PC-3 (cell line): Measurements from ENCODE around the gene THAP2. TPM values are rescaled to one million over a fixed set of nuclear protein-coding genes. Genes with fewer than 3 reads are reported as not detected.

ENCODE experiments used
- ATAC-seq: fragments of 200-7000 bp; cut with Tn5 transposase; 2 replicates; pipeline ENCODE4 v1.9.1; 2020; ENCODE audit warnings: mild to moderate bottlenecking, moderate library complexity
- BruUV-seq: library from RNA; stranded (reverse); fragments of 400-500 nt; replicated peaks from 2 replicates; lab custom pipeline; 2021; lab: Mats Ljungman, UMichigan
- CTCF ChIA-PET: fragments of 300-600 bp; sonication (Branson Sonifier 250); formaldehyde crosslinking; loops from one replicate; lab custom pipeline; 2022; ENCODE audit warnings: antibody characterized with exemption; lab: Charles Lee
- POLR2A ChIA-PET: fragments of 300-600 bp; sonication (Branson Sonifier 250); formaldehyde crosslinking; loops from one replicate; lab custom pipeline; 2022; ENCODE audit warnings: antibody characterized with exemption; ENCODE audit not compliant: unreplicated experiment; lab: Charles Lee
- DNase-seq: peaks from one replicate; pipeline ENCODE4 v3.0.0-alpha.2; 2015
- H2AFZ ChIP-seq: fragments of 300-600 bp; sonication (generic); 2 replicates; pipeline ENCODE4 v1.6.0; 2016; ENCODE audit warnings: antibody characterized with exemption, low read length
- H3F3A ChIP-seq: fragments of 300-600 bp; sonication (generic); one replicate; pipeline ENCODE4 v1.6.0; 2017; ENCODE audit warnings: antibody characterized with exemption, low read length, control low read depth, mild to moderate bottlenecking; ENCODE audit not compliant: unreplicated experiment
- H3K27ac ChIP-seq: fragments of 300-600 bp; sonication (generic); 2 replicates; pipeline ENCODE4 v1.5.1; 2016; ENCODE audit warnings: mild to moderate bottlenecking, low read length
- H3K27me3 ChIP-seq: fragments of 300-600 bp; sonication (generic); 2 replicates; pipeline ENCODE4 v1.6.1; 2016; ENCODE audit warnings: low read length, mixed read lengths
- H3K36me3 ChIP-seq: fragments of 300-600 bp; sonication (generic); 2 replicates; pipeline ENCODE4 v1.6.1; 2016; ENCODE audit warnings: low read depth, mixed run types, low read length, mixed read lengths
- H3K4me1 ChIP-seq: fragments of 300-600 bp; sonication (generic); 2 replicates; pipeline ENCODE4 v1.5.1; 2016; ENCODE audit warnings: low read length; ENCODE audit not compliant: insufficient read depth
- H3K4me2 ChIP-seq: fragments of 300-600 bp; sonication (generic); 2 replicates; pipeline ENCODE4 v1.6.0; 2016; ENCODE audit warnings: low read length
- H3K4me3 ChIP-seq: fragments of 300-600 bp; sonication (generic); 2 replicates; pipeline ENCODE4 v1.5.1; 2016; ENCODE audit warnings: mild to moderate bottlenecking, low read length, mixed read lengths
- H3K79me2 ChIP-seq: fragments of 300-600 bp; sonication (generic); 2 replicates; pipeline ENCODE4 v1.6.1; 2017; ENCODE audit warnings: low read length, mixed read lengths
- H3K9ac ChIP-seq: fragments of 300-600 bp; sonication (generic); 2 replicates; pipeline ENCODE4 v1.6.0; 2016; ENCODE audit warnings: mild to moderate bottlenecking, low read length
- H3K9me2 ChIP-seq: fragments of 300-600 bp; sonication (generic); replicated peaks from 2 replicates; pipeline ENCODE4 v1.6.1; 2016; ENCODE audit warnings: mixed run types, low read length, mixed read lengths
- H3K9me3 ChIP-seq: fragments of 300-600 bp; sonication (generic); 2 replicates; pipeline ENCODE4 v1.6.1; 2016; ENCODE audit warnings: low read length, mixed read lengths
- H4K20me1 ChIP-seq: fragments of 300-600 bp; sonication (generic); 2 replicates; pipeline ENCODE4 v1.6.1; 2016; ENCODE audit warnings: low read length, mixed read lengths
- CTCF ChIP-seq: fragments of 300-600 bp; sonication (generic); conservative IDR thresholded peaks from 2 replicates; pipeline ENCODE4 v1.5.1; 2017; ENCODE audit warnings: antibody characterized with exemption, low read depth, mild to moderate bottlenecking, low read length
- EZH2 ChIP-seq: fragments of 300-600 bp; sonication (generic); IDR thresholded peaks from one replicate; pipeline ENCODE4 v1.6.1; 2017; ENCODE audit warnings: antibody characterized with exemption, mild to moderate bottlenecking, low read length; ENCODE audit not compliant: unreplicated experiment
- EZH2phosphoT487 ChIP-seq: fragments of 300-600 bp; sonication (generic); IDR thresholded peaks from 2 replicates; pipeline ENCODE4 v1.6.1; 2018; ENCODE audit warnings: mild to moderate bottlenecking, antibody characterized with exemption, low read length, borderline replicate concordance
- intact Hi-C: fragments of 100-400 bp; cut with micrococcal nuclease; formaldehyde crosslinking; loops from 2 replicates; pipeline ENCODE4 v1.9.0; 2023
- total RNA-seq: library from RNA; depleted of rRNA; stranded (reverse); fragments of >200 nt; gene quantifications from 2 replicates; pipeline ENCODE4 v1.2.3, GENCODE V29; 2014; rRNA removed

THAP2 gene
- total RNA-seq, 1 experiment from 2014 or later: 1.2 TPM

GRCh38 chr12:71726548-71726947, 62.4 kb downstream of the THAP2 start:
- ChIA-PET POLR2A (no interaction called here), CTCF (no interaction called here)
- H3K79me2 ChIP-seq: no peaks in the 10 kb centered on the region
- H3K27me3 ChIP-seq: no peaks in the 10 kb centered on the region
- H3K36me3 ChIP-seq: no peaks in the 10 kb centered on the region
- no peak for DNase-seq
- ATAC-seq: no peak
- TF ChIP-seq CTCF (no peak), EZH2phosphoT487 (no peak), EZH2 (no peak)
- no peak overlapping the region for H3K4me2 ChIP-seq
- H3K9ac ChIP-seq: no peak overlapping the region
- H3K27ac ChIP-seq: no peak overlapping the region
- no peak overlapping the region for H3K4me3 ChIP-seq
- H3K9me3 ChIP-seq: no peaks in the 10 kb centered on the region
- H3K9me2 ChIP-seq: no peaks in the 10 kb centered on the region
- BruUV-seq: no TSS peak
- H2AFZ ChIP-seq: no peak overlapping the region
- peaks cover 5% of the 10 kb centered on the region; the same call in 1 of the 2 replicates for H3K4me1 ChIP-seq
- H3F3A ChIP-seq: no peaks in the 10 kb centered on the region
- intact Hi-C loops: no loop called here
- H4K20me1 ChIP-seq: no peaks in the 10 kb centered on the region

- Histone ChIP-seq H3K4me3 (no peak overlapping the region), H3K4me2 (no peak overlapping the region), H3K36me3 (no peaks in the 10 kb centered on the region), H3K27me3 (no peaks in the 10 kb centered on the region), H3K9ac (no peak overlapping the region), H3K9me3 (no peaks in the 10 kb centered on the region), H3K79me2 (no peaks in the 10 kb centered on the region), H3K4me1 (peaks cover 7% of the 10 kb centered on the region; the same call in 1 of the 2 replicates), H3K27ac (no peak overlapping the region), H3F3A (no peaks in the 10 kb centered on the region), H3K9me2 (no peaks in the 10 kb centered on the region), H4K20me1 (no peaks in the 10 kb centered on the region), H2AFZ (no peak overlapping the region)
- intact Hi-C loops: no loop called here
- TF ChIP-seq CTCF (no peak), EZH2phosphoT487 (no peak), EZH2 (no peak)
- DNase-seq (no peak), ATAC-seq (no peak)
- ChIA-PET POLR2A (no interaction called here), CTCF (no interaction called here)
- BruUV-seq: no TSS peak
These were observed 63.9 kb downstream of the THAP2 start for GRCh38 chr12:71727958-71728357.

Other genes with a start within 250 kb of the THAP2 start
- 0.04 and 0.46 TPM in 2 replicates for gene LGR5, start 224.5 kb upstream of the THAP2 start, total RNA-seq
- gene ZFC3H1, start 453 bp upstream of the THAP2 start, total RNA-seq: 13.7 and 18.5 TPM in 2 replicates
- gene TMEM19, start 21.8 kb downstream of the THAP2 start, total RNA-seq: 14.3 and 17.5 TPM in 2 replicates
- 27.3 and 28.9 TPM in 2 replicates for gene RAB21, start 90.6 kb downstream of the THAP2 start, total RNA-seq
- 9.7 and 12.5 TPM in 2 replicates for gene TBC1D15, start 175.5 kb downstream of the THAP2 start, total RNA-seq